ENCODE data around the gene ENO3.

DNA sequence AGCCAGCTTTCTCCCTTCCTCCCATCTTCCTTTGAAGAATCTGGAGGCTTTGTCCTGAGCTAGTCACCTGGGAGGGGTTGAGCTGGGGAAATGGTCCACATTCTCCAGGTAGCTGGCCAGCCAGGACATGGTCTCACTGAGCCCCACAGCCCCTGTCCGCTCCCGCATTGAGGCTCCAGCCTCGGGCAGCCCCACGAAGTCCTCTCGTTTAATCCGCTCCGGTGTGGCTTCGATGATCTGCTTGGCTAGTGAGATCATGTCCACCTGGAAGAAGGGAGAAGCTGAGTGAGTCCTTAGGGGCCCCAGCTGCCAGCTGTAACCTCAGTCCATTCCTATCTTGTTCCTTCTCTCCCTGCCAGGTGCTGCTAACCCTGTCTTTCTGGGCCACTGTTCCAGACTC, 19.4 kb downstream of the ENO3 start:
- no peak for TF ChIP-seq CTCF (IDR thresholded peaks at IDR 0.05)
- no peak for TF ChIP-seq TCF7L2 (IDR thresholded peaks at IDR 0.05; ENCODE audit: low read depth, low read length)
- TF ChIP-seq POLR2AphosphoS5 (IDR thresholded peaks at IDR 0.05; ENCODE audit: low read depth, low read length), result no peak
- no peak for TF ChIP-seq SIN3A (IDR thresholded peaks at IDR 0.05; ENCODE audit: borderline replicate concordance, insufficient read depth, low read depth, low read length)

All from Panc1 (cell line).